ENCODE measurements around the gene APOL4.
A peak's percentile ranks its signal among the peaks of the same experiment; 100 is the strongest.

DNA sequence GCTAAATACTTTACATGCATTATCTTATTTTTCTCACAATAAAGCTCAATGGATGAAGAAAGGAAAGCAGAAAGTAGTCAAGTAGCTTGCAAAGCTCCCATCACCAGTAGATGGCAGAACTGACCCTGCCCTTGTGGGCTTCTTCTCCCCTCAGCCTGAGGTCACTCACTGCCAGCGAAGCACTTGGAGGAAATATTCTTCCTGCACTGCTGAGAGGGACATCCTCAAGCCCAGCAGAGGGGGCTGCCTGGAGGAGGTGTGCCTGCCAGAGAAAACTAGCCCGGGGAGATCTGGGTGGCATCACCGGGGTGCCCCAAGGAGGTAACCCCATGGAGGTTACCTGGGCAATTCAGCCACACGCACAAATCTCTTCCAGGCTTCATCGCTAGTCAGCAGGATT, 6.6 kb downstream of the APOL4 start:
- TF ChIP-seq, protein P1, sequence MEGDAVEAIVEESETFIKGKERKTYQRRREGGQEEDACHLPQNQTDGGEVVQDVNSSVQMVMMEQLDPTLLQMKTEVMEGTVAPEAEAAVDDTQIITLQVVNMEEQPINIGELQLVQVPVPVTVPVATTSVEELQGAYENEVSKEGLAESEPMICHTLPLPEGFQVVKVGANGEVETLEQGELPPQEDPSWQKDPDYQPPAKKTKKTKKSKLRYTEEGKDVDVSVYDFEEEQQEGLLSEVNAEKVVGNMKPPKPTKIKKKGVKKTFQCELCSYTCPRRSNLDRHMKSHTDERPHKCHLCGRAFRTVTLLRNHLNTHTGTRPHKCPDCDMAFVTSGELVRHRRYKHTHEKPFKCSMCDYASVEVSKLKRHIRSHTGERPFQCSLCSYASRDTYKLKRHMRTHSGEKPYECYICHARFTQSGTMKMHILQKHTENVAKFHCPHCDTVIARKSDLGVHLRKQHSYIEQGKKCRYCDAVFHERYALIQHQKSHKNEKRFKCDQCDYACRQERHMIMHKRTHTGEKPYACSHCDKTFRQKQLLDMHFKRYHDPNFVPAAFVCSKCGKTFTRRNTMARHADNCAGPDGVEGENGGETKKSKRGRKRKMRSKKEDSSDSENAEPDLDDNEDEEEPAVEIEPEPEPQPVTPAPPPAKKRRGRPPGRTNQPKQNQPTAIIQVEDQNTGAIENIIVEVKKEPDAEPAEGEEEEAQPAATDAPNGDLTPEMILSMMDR (conservative IDR thresholded peaks at IDR 0.05): peak; percentile 77
- TF ChIP-seq ZFX (IDR thresholded peaks at IDR 0.05): no peak

Measured in C4-2B (cell line).